Measurements from ENCODE around the gene GPX6. TPM values are rescaled to one million over a fixed set of nuclear protein-coding genes. Genes with fewer than 3 reads are reported as not detected.

Gene GPX6
- total and polyA plus RNA-seq, 2 donors (not counting 3 experiments of a cell fraction or from before 2014, with no cell fraction given), result not detected

DNA sequence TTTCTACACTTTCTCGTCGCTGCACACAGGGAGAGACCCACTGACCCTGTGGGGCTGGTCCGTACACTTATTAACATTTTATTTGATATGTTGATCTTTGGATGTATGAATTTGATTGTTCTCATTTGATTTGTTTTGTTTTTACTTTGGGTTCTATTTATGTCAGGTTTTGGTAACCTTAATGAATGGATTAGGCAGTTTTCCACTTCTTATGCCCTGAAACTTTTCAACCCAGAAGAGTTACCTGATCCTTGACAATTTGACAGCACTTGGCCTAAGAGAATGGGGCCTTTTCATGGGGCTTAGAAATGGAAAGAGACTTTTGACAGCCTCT, 23.6 kb downstream of the GPX6 start:
- Histone ChIP-seq H3K4me1 (ENCODE audit: control insufficient read depth, extremely low read depth, insufficient read depth, low read length) (peaks cover 6% of the 10 kb centered on the region), H3K9ac (replicated peaks; ENCODE audit: extremely low read depth, insufficient read depth, low read length) (no peak overlapping the region), H3K27ac (ENCODE audit: insufficient read depth, low read depth, low read length) (no peak overlapping the region), H4K20me1 (replicated peaks; ENCODE audit: control insufficient read depth, extremely low read depth, insufficient read depth, low read length) (no peaks in the 10 kb centered on the region), H3K9me1 (replicated peaks; ENCODE audit: control insufficient read depth, extremely low read depth, insufficient read depth, low read length) (no peaks in the 10 kb centered on the region), H3K4me3 (replicated peaks in 1 of 3; ENCODE audit: insufficient read depth in 1 of 3, low read depth in 1 of 3, low read length in 3 of 3) (no peak overlapping the region), H3K27me3 (ENCODE audit: control insufficient read depth in 2 of 2, insufficient read depth in 2 of 2, low read length in 2 of 2) (peaks cover 3 to 10% of the 10 kb centered on the region in 2 experiments), H2AFZ (ENCODE audit: low read depth, low read length) (no peak overlapping the region), H3K4me2 (ENCODE audit: insufficient read depth, low read length) (no peak overlapping the region), H3K36me3 (ENCODE audit: control insufficient read depth in 2 of 2, extremely low read depth in 1 of 2, insufficient read depth in 2 of 2, low read length in 2 of 2) (no peaks in the 10 kb centered on the region), H3K9me3 (replicated peaks; ENCODE audit: control insufficient read depth, insufficient read depth, low read length) (no peaks in the 10 kb centered on the region), H3K79me2 (ENCODE audit: control insufficient read depth, insufficient read depth, low read length) (no peaks in the 10 kb centered on the region)
- POLR2A ChIA-PET, result no interaction called here
- dilution Hi-C loops (cut with MboI; ENCODE audit: extremely low pct_ligation_motif_present, low sequenced_read_pairs) (no loop called here), intact Hi-C loops (cut with micrococcal nuclease) (no loop called here)
- BruUV-seq (replicated peaks), result no TSS peak
- no peak for TF ChIP-seq MAX (IDR thresholded peaks at IDR 0.05; ENCODE audit: insufficient read depth, insufficient read length)
- no peak for TF ChIP-seq JUN (IDR thresholded peaks at IDR 0.05; ENCODE audit: borderline replicate concordance, insufficient read depth, insufficient read length, low read depth)
- no peak for TF ChIP-seq CTCF (IDR thresholded peaks at IDR 0.05; ENCODE audit: extremely low read depth in 1 of 2, insufficient read depth in 1 of 2, low read depth in 1 of 2, low read length in 2 of 2)
- TF ChIP-seq MYC (IDR thresholded peaks at IDR 0.05; ENCODE audit: low read depth, low read length), result no peak
- no peak for TF ChIP-seq POLR2AphosphoS5 (IDR thresholded peaks at IDR 0.05; ENCODE audit: insufficient read depth, low read depth, low read length)
- TF ChIP-seq GATA2 (IDR thresholded peaks at IDR 0.05; ENCODE audit: insufficient read depth, insufficient read length, low read depth, low read length), result no peak
- TF ChIP-seq EZH2 (IDR thresholded peaks at IDR 0.05; ENCODE audit: borderline replicate concordance, low read depth, low read length, severe bottlenecking), result no peak
- no peak for TF ChIP-seq POLR2A (IDR thresholded peaks at IDR 0.05; ENCODE audit: low read depth, low read length)
- TF ChIP-seq FOS (IDR thresholded peaks at IDR 0.05; ENCODE audit: borderline replicate concordance, insufficient read depth, low read length), result no peak
- CTCF ChIA-PET, result no interaction called here
- FAIRE-seq (no peak), DNase-seq (ENCODE audit: low read depth, low spot score) (no peak)

Data from endothelial cell of umbilical vein (primary cell).